Measurements from ENCODE around the gene SARDH. TPM values are rescaled to one million over a fixed set of nuclear protein-coding genes. Genes with fewer than 3 reads are reported as not detected.
"Not testable (repeated sequence)": the region's sequence is repeated elsewhere in the genome, so short reads cannot be mapped to it uniquely, and the experiment has no call there.

Gene SARDH
- polyA plus RNA-seq, 5 donors: 8.4 to 13.4 (median 9.8) TPM

DNA sequence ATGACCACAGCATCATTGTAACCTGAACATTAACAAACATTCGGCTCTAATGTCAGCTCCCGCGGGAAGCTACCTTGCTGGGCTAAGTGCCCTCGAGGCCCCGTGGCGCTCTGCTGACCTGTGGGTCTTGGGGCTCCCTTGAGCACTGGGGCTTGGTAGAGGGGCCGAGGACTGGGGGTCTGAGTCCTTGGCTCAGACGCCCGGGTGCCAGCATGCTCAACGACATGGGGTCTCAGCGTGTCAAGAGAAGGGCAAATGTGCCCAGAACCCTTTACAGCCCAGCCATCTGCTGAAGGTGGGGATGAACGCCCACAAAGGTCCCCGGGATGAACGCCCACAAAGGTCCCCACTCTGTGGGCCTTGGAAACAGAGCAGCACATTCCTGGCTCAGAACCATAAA lies 39.7 kb upstream of the SARDH start:
- DNase-seq: no peak

GRCh38 chr9:133777068-133777791 lies 39.1 kb upstream of the SARDH start:
- DNase-seq: no peak

DNA sequence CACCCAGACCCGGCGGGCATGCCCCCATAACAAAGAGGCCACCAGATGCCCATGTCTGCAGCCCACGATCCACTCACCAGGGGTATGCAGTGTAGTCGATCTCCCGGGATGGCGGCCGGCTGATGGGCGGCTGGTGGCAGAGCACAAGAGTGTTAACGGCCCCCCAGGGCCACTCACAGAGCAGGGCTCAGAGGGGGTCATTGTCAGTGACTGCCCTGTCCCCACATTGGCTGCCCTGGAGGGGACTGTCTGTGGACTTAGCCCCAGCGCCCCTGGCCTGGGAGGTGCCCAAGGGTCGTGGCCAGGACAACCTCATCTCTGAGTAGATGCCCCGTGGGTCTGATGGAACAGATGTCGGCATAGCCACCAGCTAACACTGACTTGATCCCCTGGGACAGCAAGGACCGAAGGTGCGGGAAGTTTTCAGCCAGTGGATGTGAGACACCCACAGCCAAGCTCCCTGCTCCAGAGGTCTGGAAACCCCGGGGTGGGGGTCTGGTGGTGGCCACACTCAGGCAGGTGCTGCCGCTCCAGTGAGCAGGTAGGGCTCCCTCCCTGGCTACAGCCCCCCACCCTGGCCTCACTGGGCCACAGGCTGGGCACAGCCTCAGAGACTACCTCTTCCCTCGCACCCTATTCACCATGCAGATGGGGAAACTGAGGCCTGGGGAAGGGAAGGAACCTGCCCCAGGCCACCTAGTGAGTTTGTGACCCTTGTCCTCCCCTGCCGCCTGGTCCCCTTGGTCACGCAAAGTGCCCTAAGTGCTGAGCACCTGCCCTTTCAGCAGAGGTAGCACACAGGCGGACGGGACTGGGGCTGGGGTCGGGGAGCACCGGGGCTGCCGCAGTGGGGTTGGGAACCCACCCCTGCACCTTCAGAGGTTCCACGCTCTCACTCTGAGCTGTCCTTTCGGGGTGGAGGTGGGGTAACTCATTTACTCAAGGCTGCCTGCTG lies 38.1 kb upstream of the SARDH start:
- DNase-seq: no peak

DNA sequence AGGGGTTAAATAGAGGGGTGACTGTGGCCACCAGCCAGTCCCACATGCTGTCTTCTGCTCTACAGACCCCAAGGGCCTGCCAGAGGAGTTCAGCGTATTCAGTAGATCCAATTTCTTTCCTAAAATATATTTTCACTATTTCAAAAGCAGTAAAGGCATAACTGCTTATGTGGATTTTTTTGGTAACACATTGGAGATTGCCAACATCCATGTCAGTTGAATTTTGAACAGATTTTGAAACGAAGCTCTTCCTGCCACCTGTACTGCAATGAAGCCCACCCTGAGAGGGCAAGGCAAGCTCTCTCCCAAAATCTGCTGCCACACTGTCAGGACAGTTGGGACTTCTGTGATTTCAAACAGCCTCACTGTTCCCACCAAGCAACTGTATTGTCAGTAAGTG lies 37.1 kb upstream of the SARDH start:
- DNase-seq: no peak

- DNase-seq: no peak
Measured at GRCh38 chr9:133774799-133775198, 36.6 kb upstream of the SARDH start.

- DNase-seq: no peak
Measured at GRCh38 chr9:133773889-133774655, 35.9 kb upstream of the SARDH start.

DNA sequence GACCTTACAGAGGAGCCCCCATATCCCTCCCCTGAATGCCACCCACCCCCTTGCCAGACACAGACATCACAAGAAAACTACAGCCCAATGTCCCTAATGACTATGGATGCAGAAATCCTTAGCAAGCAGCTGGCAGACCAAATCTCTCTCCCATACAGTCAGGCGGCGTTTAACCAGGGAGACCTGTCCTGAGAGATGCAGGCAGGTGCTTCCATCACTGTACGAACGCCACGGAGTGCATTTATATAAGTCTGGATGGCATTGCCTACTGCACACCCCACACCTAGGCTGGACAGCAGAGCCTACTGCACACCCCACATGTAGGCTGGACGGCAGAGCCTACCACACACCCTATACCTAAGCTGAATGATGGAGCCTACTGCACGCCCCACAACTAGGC lies 34.4 kb upstream of the SARDH start:
- DNase-seq: no peak

GRCh38 chr9:133771486-133772482 lies 33.6 kb upstream of the SARDH start:
- no peak for DNase-seq

GRCh38 chr9:133770076-133770777 lies 32.1 kb upstream of the SARDH start:
- DNase-seq: no peak

DNA sequence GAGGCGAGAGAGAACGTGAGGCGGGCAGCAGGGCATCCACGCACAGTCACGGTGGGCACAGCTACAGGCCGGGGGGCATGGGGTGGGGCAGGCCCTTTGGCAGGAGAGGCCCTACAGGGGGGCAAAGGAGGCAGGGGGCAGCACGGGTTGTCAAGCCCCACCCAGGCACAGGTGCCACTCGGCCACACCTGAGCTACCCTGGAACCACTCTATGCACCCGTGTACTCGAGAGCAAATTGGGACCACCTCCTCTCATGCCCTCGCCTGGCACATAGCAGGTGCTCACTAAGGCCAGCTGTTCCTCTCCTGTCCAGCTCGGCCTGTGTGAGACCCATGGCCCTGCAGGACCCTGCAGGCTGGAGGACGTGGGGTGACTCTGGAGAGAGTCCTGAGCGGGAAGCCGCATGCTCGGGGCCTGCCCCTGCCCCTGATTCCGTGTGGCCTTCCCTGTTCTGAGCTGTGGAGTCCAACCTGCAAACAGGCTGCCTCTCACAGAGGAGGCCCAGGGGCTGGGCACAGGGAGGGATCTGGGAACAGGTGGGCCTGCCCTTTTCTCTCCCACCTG lies 31.4 kb upstream of the SARDH start:
- no peak for DNase-seq

GRCh38 chr9:133768859-133769510 lies 30.8 kb upstream of the SARDH start:
- no peak for DNase-seq

DNA sequence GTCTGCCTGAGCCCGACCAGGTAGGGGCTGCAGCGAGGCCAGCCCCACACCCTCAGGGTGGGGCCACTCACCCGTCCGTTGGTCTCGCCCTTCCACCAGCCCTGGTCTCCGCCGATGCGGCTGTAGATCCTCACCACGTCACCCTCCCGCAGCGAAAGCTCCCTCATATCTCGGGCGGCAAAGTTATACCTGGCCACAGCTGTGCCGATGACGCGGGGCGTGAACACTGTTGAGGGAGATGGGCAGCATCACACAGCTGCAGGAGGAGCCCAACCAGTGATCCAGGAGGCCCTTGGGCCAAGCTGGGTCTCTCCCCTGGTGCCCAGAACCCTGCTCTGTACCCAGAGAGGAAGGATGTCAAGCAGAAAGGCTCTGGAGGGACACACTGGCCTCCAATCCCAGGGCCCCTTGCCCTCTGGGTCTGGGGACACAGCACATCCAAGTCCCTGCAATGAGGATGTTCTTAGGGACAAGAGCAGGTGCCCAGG lies 30.3 kb upstream of the SARDH start:
- no peak for DNase-seq

DNA sequence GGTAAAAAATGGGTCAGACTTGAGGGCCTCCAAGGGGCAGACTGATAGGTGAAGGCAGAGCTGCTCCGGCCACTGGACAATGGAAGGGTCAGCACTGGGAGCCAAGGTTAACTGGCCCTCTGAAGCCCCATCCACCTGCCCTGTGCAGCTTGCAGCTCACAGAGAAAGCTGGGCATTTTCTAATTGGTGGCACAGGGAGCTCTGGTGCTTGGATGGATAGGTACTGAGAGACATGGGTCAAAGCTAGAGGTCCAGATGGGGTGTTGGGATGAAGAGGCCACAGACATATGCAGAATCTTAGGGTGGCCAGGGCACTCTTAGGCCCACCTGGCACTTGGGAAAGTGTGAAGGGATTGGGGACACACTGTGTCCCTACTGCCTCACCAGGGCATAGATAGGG lies 29.5 kb upstream of the SARDH start:
- no peak for DNase-seq

DNA sequence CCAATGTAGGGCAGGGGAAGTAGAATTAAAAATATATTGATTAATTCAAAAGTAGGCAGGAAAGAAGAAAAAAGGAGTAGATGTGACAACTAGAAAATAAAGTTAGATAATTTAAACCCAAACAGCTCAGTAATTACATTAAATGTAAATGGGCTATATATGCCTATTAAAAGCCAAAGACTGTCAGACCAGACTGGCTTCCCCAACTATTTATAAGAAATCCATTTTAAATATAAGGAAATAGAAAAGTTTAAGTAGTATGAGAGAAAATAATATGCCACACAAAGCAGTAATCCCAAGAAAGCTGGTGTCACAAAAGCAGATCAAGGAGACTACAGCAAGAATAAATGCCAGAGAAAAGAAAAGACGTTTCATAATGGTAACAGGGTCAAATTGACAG lies 28.9 kb upstream of the SARDH start:
- no peak for DNase-seq

- DNase-seq: not testable (repeated sequence)
Measured at GRCh38 chr9:133766234-133766633, 28.1 kb upstream of the SARDH start.

GRCh38 chr9:133763272-133764183 lies 25.4 kb upstream of the SARDH start:
- no peak for DNase-seq

DNA sequence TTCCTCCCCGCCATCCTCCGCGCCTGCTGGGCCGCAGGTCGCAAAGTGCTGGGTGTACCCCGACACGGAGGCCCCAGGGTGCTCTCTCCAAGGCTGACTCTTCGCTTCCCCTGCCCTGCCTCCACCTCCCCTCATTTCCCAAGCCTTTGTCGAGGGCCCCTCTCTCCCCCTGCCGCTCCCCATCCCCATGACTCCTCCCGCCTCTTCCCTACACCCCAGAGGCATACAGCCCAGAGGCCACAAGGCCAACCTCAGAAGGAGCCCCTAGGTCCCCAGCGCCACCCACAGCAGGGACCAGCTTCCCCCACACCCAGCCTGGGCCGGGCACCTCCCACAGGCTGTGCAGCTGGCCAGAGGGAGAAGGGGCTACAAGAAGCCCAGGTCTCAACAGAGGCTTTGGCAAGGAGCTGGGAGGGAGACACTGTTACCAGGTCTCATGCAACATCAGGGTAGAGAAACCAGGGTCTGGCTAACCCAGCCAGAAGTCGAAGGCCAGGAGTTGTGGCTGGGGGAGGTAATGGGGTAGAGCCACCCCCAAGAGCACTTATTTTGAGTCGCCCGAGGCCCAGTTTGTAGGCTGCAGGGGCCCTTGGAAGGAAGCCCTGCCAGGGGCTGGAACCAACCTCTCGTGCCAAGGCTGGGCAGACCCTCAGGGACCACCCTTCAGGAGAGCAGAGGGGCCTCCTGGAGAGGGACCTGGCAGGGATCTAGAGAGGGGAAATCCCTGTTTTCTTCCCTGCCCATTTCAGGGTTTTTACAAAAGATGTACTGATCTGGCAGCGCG lies 24.5 kb upstream of the SARDH start:
- DNase-seq: no peak

Measured in right lung (tissue), 5 donors.